Measurements from ENCODE around the gene TRANK1. TPM values are rescaled to one million over a fixed set of nuclear protein-coding genes. Genes with fewer than 3 reads are reported as not detected.

The TRANK1 gene
- total and polyA plus RNA-seq, 2 of the 8 experiments (the other 6 are each of a cell fraction or from before 2014, with no cell fraction given) = 2.9 to 8.8 TPM

DNA sequence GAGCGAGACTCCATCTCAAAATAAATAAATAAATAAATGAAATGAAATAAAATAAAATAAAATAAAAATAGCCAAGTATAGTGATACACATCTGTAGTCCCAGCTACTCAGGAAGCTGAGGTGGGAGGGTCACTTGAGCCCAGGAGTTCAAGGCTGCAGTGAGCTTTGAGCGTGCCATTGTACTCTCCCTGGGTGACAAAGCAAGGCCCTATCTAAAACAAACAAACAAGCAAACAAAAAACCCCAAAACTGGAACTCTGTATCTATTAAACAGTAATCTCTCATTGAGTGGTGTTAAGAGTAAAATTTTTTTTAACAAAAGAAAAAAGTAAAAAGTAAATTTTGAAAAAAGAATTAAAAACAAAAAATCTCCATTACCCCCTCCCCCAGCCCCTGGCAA is 27.3 kb upstream of the TRANK1 start (continued):
- no peak for TF ChIP-seq BCL11A (IDR thresholded peaks at IDR 0.05; ENCODE audit: low read depth in 2 of 2, low read length in 2 of 2)
- TF ChIP-seq, protein P1, sequence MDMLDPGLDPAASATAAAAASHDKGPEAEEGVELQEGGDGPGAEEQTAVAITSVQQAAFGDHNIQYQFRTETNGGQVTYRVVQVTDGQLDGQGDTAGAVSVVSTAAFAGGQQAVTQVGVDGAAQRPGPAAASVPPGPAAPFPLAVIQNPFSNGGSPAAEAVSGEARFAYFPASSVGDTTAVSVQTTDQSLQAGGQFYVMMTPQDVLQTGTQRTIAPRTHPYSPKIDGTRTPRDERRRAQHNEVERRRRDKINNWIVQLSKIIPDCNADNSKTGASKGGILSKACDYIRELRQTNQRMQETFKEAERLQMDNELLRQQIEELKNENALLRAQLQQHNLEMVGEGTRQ (IDR thresholded peaks at IDR 0.05; ENCODE audit: low read length) = no peak
- TF ChIP-seq ASH2L (IDR thresholded peaks at IDR 0.05; ENCODE audit: low read length) = no peak
- TF ChIP-seq EZH2 (IDR thresholded peaks at IDR 0.05; ENCODE audit: low read depth, low read length, severe bottlenecking) = no peak

All from H1 (cell line).